Endothelial cell (in vitro differentiated cells): ENCODE results near the gene ZNF180. TPM values are rescaled to one million over a fixed set of nuclear protein-coding genes. Genes with fewer than 3 reads are reported as not detected.

ENCODE experiments used
- DNase-seq: peaks from one replicate; pipeline ENCODE4 v3.0.0; 2021; ENCODE audit warnings: low spot score
- H3K27ac Mint-ChIP-seq: one replicate; pipeline ENCODE4 v1.8.0; 2021; ENCODE audit warnings: mixed read lengths, inconsistent platforms; ENCODE audit not compliant: unreplicated experiment
- H3K27me3 Mint-ChIP-seq: one replicate; pipeline ENCODE4 v1.8.0; 2021; ENCODE audit warnings: mild to moderate bottlenecking, moderate library complexity, mixed read lengths, inconsistent platforms; ENCODE audit not compliant: unreplicated experiment
- H3K36me3 Mint-ChIP-seq: one replicate; pipeline ENCODE4 v1.8.0; 2021; ENCODE audit warnings: mild to moderate bottlenecking, low read depth, mixed read lengths, inconsistent platforms; ENCODE audit not compliant: unreplicated experiment
- H3K4me1 Mint-ChIP-seq: one replicate; pipeline ENCODE4 v1.8.0; 2021; ENCODE audit warnings: mild to moderate bottlenecking, mixed read lengths, inconsistent platforms; ENCODE audit not compliant: unreplicated experiment
- H3K4me3 Mint-ChIP-seq: one replicate; pipeline ENCODE4 v1.8.0; 2021; ENCODE audit warnings: mild to moderate bottlenecking, mixed read lengths, inconsistent platforms; ENCODE audit not compliant: unreplicated experiment
- H3K9me3 Mint-ChIP-seq: one replicate; pipeline ENCODE4 v1.8.0; 2021; ENCODE audit warnings: mixed read lengths, inconsistent platforms; ENCODE audit not compliant: unreplicated experiment
- long read RNA-seq: library from polyadenylated mRNA; unstranded; transcript quantifications from one replicate; pipeline ENCODE4 v2.0.0, GENCODE V29; 2020; ENCODE audit not compliant: unreplicated experiment
- total RNA-seq: library from RNA; stranded (reverse); fragmentation: NEBNext Ultra II Directional; extraction: Animal tissue kit (Norgen Biotek cat#: 25700); gene quantifications from one replicate; pipeline ENCODE4 v1.2.1, GENCODE V29; 2021; ENCODE audit not compliant: unreplicated experiment
- TF ChIP-seq, protein P1 (sequence below): fragments of 200-600 bp; sonication (generic); IDR thresholded peaks from one replicate; pipeline ENCODE4 v1.5.0; 2021; ENCODE audit warnings: antibody characterized with exemption; ENCODE audit not compliant: unreplicated experiment

The ZNF180 gene
- 7.7 TPM for total RNA-seq
- long read RNA-seq, partial matches to known transcripts = 0 of 1 reads
- long read RNA-seq, other reads (novel, unspliced or antisense) = 0 of 1 reads

DNA sequence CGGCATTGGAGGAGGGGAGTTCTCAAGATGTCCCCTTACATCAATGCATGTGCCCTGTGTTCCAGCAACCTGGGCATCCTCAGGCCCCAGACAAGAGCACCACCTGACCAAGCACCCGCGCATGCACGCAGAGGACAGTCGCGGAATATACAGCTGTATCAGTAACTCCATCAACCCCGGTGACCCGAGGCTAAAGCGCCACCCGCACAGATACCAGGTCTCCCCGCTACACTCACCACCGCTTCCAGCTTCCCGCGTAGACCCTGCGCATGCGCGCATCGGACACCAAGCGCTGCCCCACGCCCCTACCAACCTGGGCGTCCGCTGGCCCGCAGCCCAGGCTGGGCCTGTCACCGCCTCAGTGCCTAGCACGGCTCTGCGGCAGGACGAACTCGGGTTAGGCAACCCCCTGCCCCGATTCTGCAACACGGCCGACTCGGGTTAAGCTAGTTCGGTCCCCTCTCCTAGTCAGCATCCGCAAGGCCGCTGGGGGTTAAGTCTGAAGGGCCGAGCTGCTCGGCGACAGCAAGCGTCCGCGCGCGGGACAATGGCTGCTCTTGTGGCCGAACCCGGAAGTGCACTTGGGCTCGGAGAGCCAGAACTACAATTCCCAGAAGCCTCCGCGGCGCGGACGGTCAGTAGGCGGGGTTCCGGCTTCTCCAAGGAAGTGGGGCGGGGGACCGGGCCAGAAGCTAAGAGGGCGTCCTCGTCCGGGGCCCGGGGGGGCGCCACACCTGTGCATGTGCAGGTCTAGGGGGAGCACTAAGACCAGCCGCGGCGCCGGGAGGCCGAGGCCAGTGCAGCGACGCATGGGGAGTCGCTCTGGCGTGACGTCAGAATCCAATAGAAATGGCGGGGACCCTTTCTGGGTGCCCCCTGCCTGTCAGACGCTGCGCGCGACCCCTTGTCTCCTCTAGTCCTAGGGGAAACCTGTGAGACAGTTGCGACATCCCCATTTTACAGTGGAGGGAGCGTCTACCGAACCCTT lies at the start of gene ZNF180:
Gene ZNF180 (minus strand): TSS at position 561 of the 988 bp plus-strand sequence. CDS start 3,188 bp downstream, outside the sequence.
- Mint-ChIP-seq H3K27ac (peak within 1 kb of the TSS; percentile 75), H3K27me3 (peaks cover 25% of the 10 kb centered on the region), H3K4me3 (peak within 1 kb of the TSS; percentile 96), H3K36me3 (peaks cover 38% of the 10 kb centered on the region), H3K9me3 (peaks cover 48% of the 10 kb centered on the region), H3K4me1 (peaks cover 19% of the 10 kb centered on the region)
- TF ChIP-seq, protein P1, sequence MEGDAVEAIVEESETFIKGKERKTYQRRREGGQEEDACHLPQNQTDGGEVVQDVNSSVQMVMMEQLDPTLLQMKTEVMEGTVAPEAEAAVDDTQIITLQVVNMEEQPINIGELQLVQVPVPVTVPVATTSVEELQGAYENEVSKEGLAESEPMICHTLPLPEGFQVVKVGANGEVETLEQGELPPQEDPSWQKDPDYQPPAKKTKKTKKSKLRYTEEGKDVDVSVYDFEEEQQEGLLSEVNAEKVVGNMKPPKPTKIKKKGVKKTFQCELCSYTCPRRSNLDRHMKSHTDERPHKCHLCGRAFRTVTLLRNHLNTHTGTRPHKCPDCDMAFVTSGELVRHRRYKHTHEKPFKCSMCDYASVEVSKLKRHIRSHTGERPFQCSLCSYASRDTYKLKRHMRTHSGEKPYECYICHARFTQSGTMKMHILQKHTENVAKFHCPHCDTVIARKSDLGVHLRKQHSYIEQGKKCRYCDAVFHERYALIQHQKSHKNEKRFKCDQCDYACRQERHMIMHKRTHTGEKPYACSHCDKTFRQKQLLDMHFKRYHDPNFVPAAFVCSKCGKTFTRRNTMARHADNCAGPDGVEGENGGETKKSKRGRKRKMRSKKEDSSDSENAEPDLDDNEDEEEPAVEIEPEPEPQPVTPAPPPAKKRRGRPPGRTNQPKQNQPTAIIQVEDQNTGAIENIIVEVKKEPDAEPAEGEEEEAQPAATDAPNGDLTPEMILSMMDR = peak; percentile 93
- peak; percentile 94 for DNase-seq

DNA sequence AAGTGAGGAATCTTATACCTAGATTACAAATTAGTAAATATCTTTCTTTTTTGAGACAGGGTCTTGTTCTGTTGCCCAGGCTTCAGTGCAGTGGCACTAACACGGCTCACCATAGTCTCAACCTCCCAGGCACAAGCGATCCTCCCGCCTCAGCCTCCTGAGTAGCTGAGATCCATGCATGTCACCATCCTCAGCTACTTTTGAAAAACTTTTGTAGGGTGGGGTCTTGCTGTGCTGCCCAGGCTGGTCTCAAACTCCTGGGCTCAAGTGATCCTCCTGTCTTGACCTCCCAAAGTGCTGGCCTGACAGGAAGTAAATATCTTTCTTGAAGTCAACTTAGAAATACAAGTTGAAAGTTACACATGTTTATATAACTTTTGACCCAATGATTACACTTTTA lies 49.2 kb upstream of the ZNF180 start:
- DNase-seq = no peak
- Mint-ChIP-seq H3K36me3 (peaks cover 11% of the 10 kb centered on the region), H3K27ac (no peak overlapping the region), H3K27me3 (peaks cover 5% of the 10 kb centered on the region), H3K9me3 (peaks cover 4% of the 10 kb centered on the region), H3K4me3 (no peak overlapping the region), H3K4me1 (no peaks in the 10 kb centered on the region)
- TF ChIP-seq, protein P1 = no peak

DNA sequence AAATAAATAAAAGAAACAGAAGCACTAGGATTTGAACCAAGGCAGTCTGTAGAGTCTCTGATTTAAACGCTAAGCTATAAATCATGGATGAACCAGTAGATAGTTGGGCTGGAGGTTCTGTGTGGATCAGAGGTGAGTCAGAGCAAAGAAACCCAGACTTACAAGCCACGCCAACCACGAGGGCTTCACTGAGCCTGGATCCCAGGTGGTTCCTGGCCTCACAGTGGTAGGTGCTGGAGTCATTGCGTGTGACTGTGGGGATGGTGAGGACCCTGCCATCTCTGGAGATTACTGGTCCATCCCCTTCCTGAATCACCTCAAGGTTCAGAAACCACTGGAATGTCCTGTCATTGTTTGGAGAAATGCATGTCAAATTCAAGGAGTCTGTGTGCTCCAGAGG lies 48.4 kb upstream of the ZNF180 start:
- peaks cover 11% of the 10 kb centered on the region for H3K9me3 Mint-ChIP-seq
- TF ChIP-seq, protein P1 = no peak
- no peaks in the 10 kb centered on the region for H3K4me1 Mint-ChIP-seq
- H3K27me3 Mint-ChIP-seq = peaks cover 5% of the 10 kb centered on the region
- no peak for DNase-seq
- H3K27ac Mint-ChIP-seq = no peak overlapping the region
- no peak overlapping the region for H3K4me3 Mint-ChIP-seq
- peaks cover 16% of the 10 kb centered on the region for H3K36me3 Mint-ChIP-seq

DNA sequence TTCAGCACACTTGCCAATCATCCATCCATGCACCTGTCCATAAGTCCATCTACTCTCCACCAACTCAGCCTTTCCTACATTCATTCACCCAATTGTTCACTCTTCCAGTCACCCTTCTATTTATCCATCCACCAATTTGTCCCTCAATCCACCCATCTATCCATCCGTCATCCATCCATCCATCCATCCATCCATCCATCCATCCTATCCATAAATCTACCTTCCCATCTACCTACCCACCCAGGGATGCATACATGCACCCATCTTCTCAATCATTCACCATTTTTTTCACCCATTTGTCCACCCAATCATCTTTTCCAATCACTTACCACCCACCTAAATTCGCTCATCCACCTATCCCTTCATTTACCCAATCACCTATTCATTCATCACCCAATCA lies 43.7 kb upstream of the ZNF180 start:
- DNase-seq = no peak
- Mint-ChIP-seq H3K27me3 (peaks cover 6% of the 10 kb centered on the region), H3K4me1 (no peaks in the 10 kb centered on the region), H3K36me3 (peaks cover 21% of the 10 kb centered on the region), H3K9me3 (peaks cover 24% of the 10 kb centered on the region), H3K27ac (peak overlapping the region; percentile 28), H3K4me3 (peak overlapping the region; percentile 34)
- TF ChIP-seq, protein P1 = no peak

DNA sequence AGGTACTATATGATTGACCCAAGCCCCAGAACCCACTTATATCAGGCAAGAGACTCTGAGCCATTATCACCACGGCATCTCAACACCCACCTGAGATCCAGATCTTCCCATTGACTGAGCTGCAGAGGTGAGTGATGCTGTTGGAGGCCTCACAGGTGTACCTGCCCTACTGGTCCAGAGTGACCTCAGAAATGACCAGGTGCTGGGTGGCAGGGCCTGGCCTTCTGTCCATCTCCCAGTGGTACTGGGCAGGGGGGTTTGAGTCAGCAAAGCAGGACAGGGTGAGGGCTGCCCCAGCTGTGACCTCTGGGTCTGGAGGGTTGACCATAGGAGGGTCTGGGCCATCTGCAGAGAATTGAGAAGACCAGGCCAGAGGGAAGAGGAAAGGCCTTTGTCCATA lies 42.3 kb upstream of the ZNF180 start:
- Mint-ChIP-seq H3K9me3 (peaks cover 22% of the 10 kb centered on the region), H3K27me3 (peaks cover 3% of the 10 kb centered on the region)

More for the DNA sequence above, 42.3 kb upstream of the ZNF180 start:
- Mint-ChIP-seq H3K4me3 (no peak overlapping the region), H3K4me1 (no peaks in the 10 kb centered on the region), H3K36me3 (peaks cover 25% of the 10 kb centered on the region), H3K27ac (no peak overlapping the region)
- TF ChIP-seq, protein P1 = no peak
- no peak for DNase-seq
